Gastrocnemius medialis (tissue), 4 donors: ENCODE measurements around the gene CHAC1. TPM values are rescaled to one million over a fixed set of nuclear protein-coding genes. Genes with fewer than 3 reads are reported as not detected.

Experiments used
- ATAC-seq, 2 donors: fragments of 150-250 bp; one replicate each; pipeline ENCODE4 v1.9.1; 2016
- DNase-seq, 2 donors: peaks; one replicate each; pipeline ENCODE4 v3.0.0-alpha.2; 2019
- H3K27ac ChIP-seq, 4 donors: fragments of 200-600 bp; sonication (generic); 1 replicate in 1 of 4; 2 replicates in 3 of 4; pipeline ENCODE4 v1.5.1; 2016 to 2018; ENCODE audit warnings: mild to moderate bottlenecking in 2 of 4, moderate library complexity in 1 of 4
- H3K27me3 ChIP-seq, 3 donors: fragments of 200-600 bp; sonication (generic) in 2 of 3; 1 replicate in 1 of 3; 2 replicates in 2 of 3; pipeline versions ENCODE4 v1.5.1 to v1.6.0; 2016 to 2019; ENCODE audit warnings: mild to moderate bottlenecking in 1 of 3, moderate library complexity in 1 of 3
- H3K36me3 ChIP-seq, 2 donors: fragments of 200-600 bp; sonication (generic) in 1 of 2; one replicate each; pipeline ENCODE4 v1.5.1; 2017 to 2018
- H3K4me1 ChIP-seq, 2 donors: fragments of 200-600 bp; sonication (generic) in 1 of 2; one replicate each; pipeline ENCODE4 v1.5.1; 2016 to 2017; ENCODE audit warnings: mild to moderate bottlenecking in 2 of 2
- H3K4me3 ChIP-seq, 4 donors: fragments of 200-600 bp; sonication (generic) in 3 of 4; 1 replicate in 1 of 4; 2 replicates in 3 of 4; pipeline ENCODE4 v1.5.1; 2016 to 2019; ENCODE audit warnings: mild to moderate bottlenecking in 2 of 4
- H3K9me3 ChIP-seq, 3 donors: fragments of 200-600 bp; sonication (generic) in 2 of 3; 1 replicate in 1 of 3; 2 replicates in 2 of 3; pipeline ENCODE4 v1.5.1; 2016 to 2019
- CTCF ChIP-seq, 5 experiments: fragments of 450-650 bp in 3 of 5; fragments of 200-600 bp in 2 of 5; sonication (generic) in 2 of 5; IDR thresholded peaks in 4 of 5; conservative IDR thresholded peaks in 1 of 5; 1 replicate in 4 of 5; 2 replicates in 1 of 5; pipeline ENCODE4 v1.5.1; 2016 to 2019; ENCODE audit warnings: antibody characterized with exemption in 5 of 5, mild to moderate bottlenecking in 3 of 5, moderate library complexity in 3 of 5
- POLR2A ChIP-seq, 2 donors: fragments of 450-650 bp; IDR thresholded peaks; one replicate each; pipeline ENCODE4 v1.6.1; 2017; ENCODE audit warnings: antibody characterized with exemption in 2 of 2, mild to moderate bottlenecking in 2 of 2, moderate library complexity in 2 of 2
- in situ Hi-C, 4 donors: fragments of 200-750 bp; cut with MboI; loops; one replicate each; pipeline versions ENCODE4 v1.15.0 to v1.8.0; 2017; ENCODE audit warnings: low sequenced_read_pairs in 4 of 4
- intact Hi-C: fragments of 100-400 bp; cut with DNase I; formaldehyde crosslinking; loops from one replicate; pipeline ENCODE4 v1.15.1; 2023; ENCODE audit warnings: low total_unique reads
- total RNA-seq, 4 donors: library from RNA; depleted of rRNA; stranded (reverse); fragments of >200 nt; gene quantifications; one replicate each; pipeline versions ENCODE4 v1.1.0 to v1.2.3, GENCODE V29; 2016

CHAC1 gene
- total RNA-seq, 4 donors from 2014 or later, result 93.4 to 320 (median 139) TPM

GRCh38 chr15:40985541-40986330 lies 32.5 kb downstream of the CHAC1 start:
- in situ Hi-C loops, result no loop called here
- no peaks in the 10 kb centered on the region for H3K4me1 ChIP-seq
- ATAC-seq (no peak), DNase-seq (no peak)
- intact Hi-C loops, result no loop called here
- H3K27me3 ChIP-seq, result no peaks in the 10 kb centered on the region
- peaks cover 0 to 85% of the 10 kb centered on the region in 2 donors for H3K36me3 ChIP-seq
- no peak overlapping the region for H3K4me3 ChIP-seq
- no peaks in the 10 kb centered on the region for H3K9me3 ChIP-seq
- TF ChIP-seq POLR2A (IDR thresholded peaks at IDR 0.05) (no peak), CTCF (IDR thresholded peaks at IDR 0.05 in 4 of 5, conservative IDR thresholded peaks at IDR 0.05 in 1 of 5) (no peak)
- H3K27ac ChIP-seq, result peak overlapping the region in 1 of 4 donors; percentile 24

- Histone ChIP-seq H3K36me3 (peaks cover 0 to 78% of the 10 kb centered on the region in 2 donors), H3K4me1 (no peaks in the 10 kb centered on the region), H3K4me3 (no peak overlapping the region), H3K27me3 (no peaks in the 10 kb centered on the region), H3K9me3 (no peaks in the 10 kb centered on the region), H3K27ac (no peak overlapping the region)
- in situ Hi-C loops (no loop called here), intact Hi-C loops (no loop called here)
- ATAC-seq (no peak), DNase-seq (no peak)
- TF ChIP-seq CTCF (IDR thresholded peaks at IDR 0.05 in 4 of 5, conservative IDR thresholded peaks at IDR 0.05 in 1 of 5) (no peak), POLR2A (IDR thresholded peaks at IDR 0.05) (no peak)
Observed at GRCh38 chr15:40986820-40987219, 33.5 kb downstream of the CHAC1 start.

GRCh38 chr15:40988156-40988555 lies 34.9 kb downstream of the CHAC1 start:
- H3K9me3 ChIP-seq, result no peaks in the 10 kb centered on the region
- no peaks in the 10 kb centered on the region for H3K4me1 ChIP-seq
- no peak overlapping the region for H3K27ac ChIP-seq
- no peak for ATAC-seq
- intact Hi-C loops, result no loop called here
- H3K4me3 ChIP-seq, result no peak overlapping the region
- TF ChIP-seq CTCF (IDR thresholded peaks at IDR 0.05 in 4 of 5, conservative IDR thresholded peaks at IDR 0.05 in 1 of 5) (no peak), POLR2A (IDR thresholded peaks at IDR 0.05) (no peak)
- in situ Hi-C loops, result no loop called here
- H3K27me3 ChIP-seq, result no peaks in the 10 kb centered on the region
- no peak for DNase-seq
- H3K36me3 ChIP-seq, result peaks cover 0 to 78% of the 10 kb centered on the region in 2 donors

GRCh38 chr15:40990080-40990479 lies 36.8 kb downstream of the CHAC1 start:
- Histone ChIP-seq H3K4me1 (no peaks in the 10 kb centered on the region), H3K27me3 (no peaks in the 10 kb centered on the region), H3K9me3 (no peaks in the 10 kb centered on the region), H3K36me3 (peaks cover 0 to 78% of the 10 kb centered on the region in 2 donors), H3K27ac (no peak overlapping the region), H3K4me3 (no peak overlapping the region)
- in situ Hi-C loops, result no loop called here
- TF ChIP-seq CTCF (IDR thresholded peaks at IDR 0.05 in 4 of 5, conservative IDR thresholded peaks at IDR 0.05 in 1 of 5), result no peak
- TF ChIP-seq POLR2A (IDR thresholded peaks at IDR 0.05), result no peak
- intact Hi-C loops, result no loop called here
- ATAC-seq (no peak), DNase-seq (no peak)
